ENCODE measurements around the gene PKD2.

DNA sequence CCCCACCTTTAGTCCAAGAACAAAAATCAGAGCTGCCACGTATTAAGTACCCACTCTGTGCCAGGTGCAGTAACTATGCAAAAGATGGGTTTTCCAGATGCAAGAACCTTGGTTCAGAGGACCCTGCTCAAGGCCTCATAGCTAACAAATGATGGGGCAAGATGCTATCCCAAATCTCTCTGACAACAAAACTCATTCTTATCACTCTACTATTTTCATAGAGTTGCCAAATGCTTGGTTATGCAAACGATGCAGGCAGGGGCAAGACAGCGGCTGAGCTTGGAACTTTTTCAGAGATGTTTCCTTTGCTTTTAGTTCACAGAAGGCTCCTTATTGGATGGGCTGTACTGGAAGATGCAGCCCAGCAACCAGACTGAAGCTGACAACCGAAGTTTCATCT lies 30.5 kb downstream of the PKD2 start:
- TF ChIP-seq POLR2A (IDR thresholded peaks at IDR 0.05; ENCODE audit: low read depth, low read length) (no peak), CTCF (conservative IDR thresholded peaks at IDR 0.05; ENCODE audit: low read depth, low read length) (no peak)

All from IMR-90 (cell line).